ENCODE measurements around the gene UROS.

GRCh38 chr10:125812128-125812750, 10.8 kb downstream of the UROS start:
- TF ChIP-seq, protein P1, sequence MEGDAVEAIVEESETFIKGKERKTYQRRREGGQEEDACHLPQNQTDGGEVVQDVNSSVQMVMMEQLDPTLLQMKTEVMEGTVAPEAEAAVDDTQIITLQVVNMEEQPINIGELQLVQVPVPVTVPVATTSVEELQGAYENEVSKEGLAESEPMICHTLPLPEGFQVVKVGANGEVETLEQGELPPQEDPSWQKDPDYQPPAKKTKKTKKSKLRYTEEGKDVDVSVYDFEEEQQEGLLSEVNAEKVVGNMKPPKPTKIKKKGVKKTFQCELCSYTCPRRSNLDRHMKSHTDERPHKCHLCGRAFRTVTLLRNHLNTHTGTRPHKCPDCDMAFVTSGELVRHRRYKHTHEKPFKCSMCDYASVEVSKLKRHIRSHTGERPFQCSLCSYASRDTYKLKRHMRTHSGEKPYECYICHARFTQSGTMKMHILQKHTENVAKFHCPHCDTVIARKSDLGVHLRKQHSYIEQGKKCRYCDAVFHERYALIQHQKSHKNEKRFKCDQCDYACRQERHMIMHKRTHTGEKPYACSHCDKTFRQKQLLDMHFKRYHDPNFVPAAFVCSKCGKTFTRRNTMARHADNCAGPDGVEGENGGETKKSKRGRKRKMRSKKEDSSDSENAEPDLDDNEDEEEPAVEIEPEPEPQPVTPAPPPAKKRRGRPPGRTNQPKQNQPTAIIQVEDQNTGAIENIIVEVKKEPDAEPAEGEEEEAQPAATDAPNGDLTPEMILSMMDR (IDR thresholded peaks at IDR 0.05; ENCODE audit: extremely low read depth in 1 of 2, insufficient read depth in 1 of 2, low read depth in 1 of 2, low read length in 2 of 2) = no peak
- TF ChIP-seq POLR2A (IDR thresholded peaks at IDR 0.05; ENCODE audit: low read depth, low read length) (no peak), FOS (IDR thresholded peaks at IDR 0.05; ENCODE audit: borderline replicate concordance, insufficient read depth, low read length) (no peak), EZH2 (IDR thresholded peaks at IDR 0.05; ENCODE audit: borderline replicate concordance, low read depth, low read length, severe bottlenecking) (no peak), GATA2 (IDR thresholded peaks at IDR 0.05; ENCODE audit: insufficient read depth, insufficient read length, low read depth, low read length) (no peak), MAX (IDR thresholded peaks at IDR 0.05; ENCODE audit: insufficient read depth, insufficient read length) (no peak)

Data from endothelial cell of umbilical vein (primary cell).